Hematopoietic multipotent progenitor cell treated with erythropoietin and hydrocortisone succinate and interleukin-3 and kit ligand, for 4 days (in vitro differentiated cells): ENCODE data around the gene RNF138.
"Not testable (repeated sequence)": the region's sequence is repeated elsewhere in the genome, so short reads cannot be mapped to it uniquely, and the experiment has no call there.

Experiments
- DNase-seq: peaks from one replicate; pipeline ENCODE4 v3.0.0-alpha.2; 2015

The RNF138 gene

GRCh38 chr18:32096946-32097345 lies 5.3 kb downstream of the RNF138 start:
- peak; percentile 15 for DNase-seq

GRCh38 chr18:32104516-32104915 lies 12.8 kb downstream of the RNF138 start:
- no peak for DNase-seq

- DNase-seq, result no peak
These were observed 18.3 kb downstream of the RNF138 start for GRCh38 chr18:32110005-32110404.

GRCh38 chr18:32111706-32112105 lies 20.0 kb downstream of the RNF138 start:
- no peak for DNase-seq

GRCh38 chr18:32112826-32113225 lies 21.2 kb downstream of the RNF138 start:
- DNase-seq, result no peak

- no peak for DNase-seq
These were observed 22.7 kb downstream of the RNF138 start for GRCh38 chr18:32114293-32114942.

GRCh38 chr18:32122039-32122438 lies 30.4 kb downstream of the RNF138 start:
- DNase-seq, result no peak

- no peak for DNase-seq
These were observed 34.9 kb downstream of the RNF138 start for GRCh38 chr18:32126538-32126937.

- DNase-seq, result no peak
These were observed 44.0 kb downstream of the RNF138 start for GRCh38 chr18:32135625-32136024.

GRCh38 chr18:32138332-32138982 lies 46.8 kb downstream of the RNF138 start:
- peak; percentile 94 for DNase-seq

GRCh38 chr18:32139835-32140283 lies 48.2 kb downstream of the RNF138 start:
- DNase-seq, result no peak

- no peak for DNase-seq
These were observed 56.7 kb downstream of the RNF138 start for GRCh38 chr18:32148185-32148870.

GRCh38 chr18:32152705-32153448 lies 61.2 kb downstream of the RNF138 start:
- DNase-seq, result no peak

GRCh38 chr18:32156855-32157254 lies 65.2 kb downstream of the RNF138 start:
- no peak for DNase-seq

- DNase-seq, result no peak
These were observed 65.9 kb downstream of the RNF138 start for GRCh38 chr18:32157580-32157979.

GRCh38 chr18:32158108-32158624 lies 66.5 kb downstream of the RNF138 start:
- peak; percentile 92 for DNase-seq

GRCh38 chr18:32158631-32159030 lies 67.0 kb downstream of the RNF138 start:
- not testable (repeated sequence) for DNase-seq

- DNase-seq, result no peak
These were observed 68.9 kb downstream of the RNF138 start for GRCh38 chr18:32160547-32160946.

- DNase-seq, result no peak
These were observed 76.5 kb downstream of the RNF138 start for GRCh38 chr18:32167980-32168730.

GRCh38 chr18:32173654-32174053 lies 82.0 kb downstream of the RNF138 start:
- no peak for DNase-seq

GRCh38 chr18:32174719-32175118 lies 83.0 kb downstream of the RNF138 start:
- no peak for DNase-seq

GRCh38 chr18:32175265-32175664 lies 83.6 kb downstream of the RNF138 start:
- no peak for DNase-seq
